ENCODE results near the gene ACTA1. TPM values are rescaled to one million over a fixed set of nuclear protein-coding genes. Genes with fewer than 3 reads are reported as not detected.

Gene ACTA1
- total and polyA plus RNA-seq, 9 of the 15 experiments (the other 6 are each of a cell fraction or from before 2014, with no cell fraction given): 0.07 to 0.36 TPM; not detected in 7

- ChIA-PET CTCF (ENCODE audit: low intra/inter-chr PET ratio) (no interaction called here), POLR2A (interaction anchor here (0.6 to 1.2 kb wide), 2 partner anchors 40 to 82 kb away, joined by 3 to 5 read pairs; no protein-coding TSS in a partner anchor)
- H2AFZ ChIP-seq (ENCODE audit: low read depth, low read length): no peak overlapping the region
- BruUV-seq (replicated peaks): no TSS peak
- in situ Hi-C loops (cut with MboI) (no loop called here), intact Hi-C loops (cut with micrococcal nuclease) (no loop called here)
- no peaks in the 10 kb centered on the region for H3K9me1 ChIP-seq (ENCODE audit: control insufficient read depth, insufficient read depth, low read length)
- ATAC-seq (no peak), DNase-seq (ENCODE audit: extremely low read depth in 1 of 4, low spot score in 3 of 4) (no peak), FAIRE-seq (no peak)
- no peak overlapping the region for H3K4me3 ChIP-seq
- H3K27ac ChIP-seq (ENCODE audit: extremely low read depth, low read depth, low read length): no peak overlapping the region
- no peak overlapping the region for H3K4me2 ChIP-seq (ENCODE audit: insufficient read depth, low read length)
- peaks cover 12 to 27% of the 10 kb centered on the region in 2 experiments for H3K27me3 ChIP-seq (ENCODE audit: control insufficient read depth in 2 of 2, insufficient read depth in 2 of 2, low read length in 2 of 2)
- H3K9me3 ChIP-seq (replicated peaks; ENCODE audit: control insufficient read depth, insufficient read depth, low read depth, low read length): peaks cover 3% of the 10 kb centered on the region
- H4K20me1 ChIP-seq (replicated peaks; ENCODE audit: control insufficient read depth, insufficient read depth, low read length): 0 out of 2 replicates have a peak, but pooled peaks cover 2% of the 10 kb centered on the region
- no peaks in the 10 kb centered on the region for H3K36me3 ChIP-seq (ENCODE audit: control insufficient read depth, insufficient read depth, low read length)
- no peak overlapping the region for H3K9ac ChIP-seq (ENCODE audit: insufficient read depth in 1 of 2, low read depth in 2 of 2, low read length in 2 of 2)
- H3K79me2 ChIP-seq (ENCODE audit: control insufficient read depth, insufficient read depth, low read length): no peaks in the 10 kb centered on the region
- H3K4me1 ChIP-seq (replicated peaks in 1 of 2; ENCODE audit: control insufficient read depth in 2 of 2, insufficient read depth in 2 of 2, low read length in 2 of 2): peaks cover 0 to 12% of the 10 kb centered on the region in 2 experiments; a peak in 2 of 5 replicates
- WGBS (ENCODE audit: insufficient coverage, low coverage, missing lambda C conversion rate): 4% methylated on average over 3 of the region's 3 CpGs
- TF ChIP-seq KDM5B (IDR thresholded peaks at IDR 0.05; ENCODE audit: insufficient replicate concordance, low read depth, low read length) (no peak), ZNF639 (CRISPR knock-in tag; conservative IDR thresholded peaks at IDR 0.05 in 1 of 2, IDR thresholded peaks at IDR 0.05 in 1 of 2) (no peak), ZNF217 (CRISPR knock-in tag; IDR thresholded peaks at IDR 0.05) (no peak), NBN (IDR thresholded peaks at IDR 0.05; ENCODE audit: low read depth) (no peak), ATF1 (CRISPR knock-in tag; IDR thresholded peaks at IDR 0.05) (no peak), ATF1 (tag; IDR thresholded peaks at IDR 0.05) (no peak), RBM22 (IDR thresholded peaks at IDR 0.05; ENCODE audit: low read depth, low read length, poor library complexity, severe bottlenecking) (no peak), ZBTB26 (CRISPR knock-in tag; IDR thresholded peaks at IDR 0.05) (no peak), ZNF253 (CRISPR knock-in tag; conservative IDR thresholded peaks at IDR 0.05) (no peak), SFPQ (IDR thresholded peaks at IDR 0.05; ENCODE audit: low read depth, low read length) (no peak), DIDO1 (tag; IDR thresholded peaks at IDR 0.05; ENCODE audit: low read depth) (no peak), ZNF280B (CRISPR knock-in tag; IDR thresholded peaks at IDR 0.05) (no peak), PTRF (tag; IDR thresholded peaks at IDR 0.05) (no peak), ZNF707 (CRISPR knock-in tag; conservative IDR thresholded peaks at IDR 0.05) (no peak), NFATC3 (IDR thresholded peaks at IDR 0.05) (no peak), GATA2 (CRISPR knock-in tag; IDR thresholded peaks at IDR 0.05) (no peak), GABPB2 (CRISPR knock-in tag; conservative IDR thresholded peaks at IDR 0.05) (no peak)
These were observed 6.3 kb downstream of the ACTA1 start for GRCh38 chr1:229427572-229427971.

Data from K562 (cell line).